ENCODE data around the gene ROR1. TPM values are rescaled to one million over a fixed set of nuclear protein-coding genes. Genes with fewer than 3 reads are reported as not detected.
A peak's percentile ranks its signal among the peaks of the same experiment; 100 is the strongest.

The ROR1 gene
- total RNA-seq, 6 experiments from 2014 or later: 7.4 to 9.4 (median 8.9) TPM

- Mint-ChIP-seq H3K4me1 (ENCODE audit: low read depth) (peaks cover 33% of the 10 kb centered on the region), H3K27me3 (ENCODE audit: insufficient read depth) (peaks cover 12% of the 10 kb centered on the region), H3K36me3 (ENCODE audit: low read depth) (peaks cover 14% of the 10 kb centered on the region), H3K4me3 (peak overlapping the region; percentile 84), H3K27ac (peak overlapping the region; percentile 89), H3K9me3 (peaks cover 10% of the 10 kb centered on the region)
- DNase-seq: peak; percentile 91
- TF ChIP-seq, protein P1, sequence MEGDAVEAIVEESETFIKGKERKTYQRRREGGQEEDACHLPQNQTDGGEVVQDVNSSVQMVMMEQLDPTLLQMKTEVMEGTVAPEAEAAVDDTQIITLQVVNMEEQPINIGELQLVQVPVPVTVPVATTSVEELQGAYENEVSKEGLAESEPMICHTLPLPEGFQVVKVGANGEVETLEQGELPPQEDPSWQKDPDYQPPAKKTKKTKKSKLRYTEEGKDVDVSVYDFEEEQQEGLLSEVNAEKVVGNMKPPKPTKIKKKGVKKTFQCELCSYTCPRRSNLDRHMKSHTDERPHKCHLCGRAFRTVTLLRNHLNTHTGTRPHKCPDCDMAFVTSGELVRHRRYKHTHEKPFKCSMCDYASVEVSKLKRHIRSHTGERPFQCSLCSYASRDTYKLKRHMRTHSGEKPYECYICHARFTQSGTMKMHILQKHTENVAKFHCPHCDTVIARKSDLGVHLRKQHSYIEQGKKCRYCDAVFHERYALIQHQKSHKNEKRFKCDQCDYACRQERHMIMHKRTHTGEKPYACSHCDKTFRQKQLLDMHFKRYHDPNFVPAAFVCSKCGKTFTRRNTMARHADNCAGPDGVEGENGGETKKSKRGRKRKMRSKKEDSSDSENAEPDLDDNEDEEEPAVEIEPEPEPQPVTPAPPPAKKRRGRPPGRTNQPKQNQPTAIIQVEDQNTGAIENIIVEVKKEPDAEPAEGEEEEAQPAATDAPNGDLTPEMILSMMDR (IDR thresholded peaks at IDR 0.05): no peak
Observed at GRCh38 chr1:63731117-63732043, 42.4 kb upstream of the ROR1 start.

DNA sequence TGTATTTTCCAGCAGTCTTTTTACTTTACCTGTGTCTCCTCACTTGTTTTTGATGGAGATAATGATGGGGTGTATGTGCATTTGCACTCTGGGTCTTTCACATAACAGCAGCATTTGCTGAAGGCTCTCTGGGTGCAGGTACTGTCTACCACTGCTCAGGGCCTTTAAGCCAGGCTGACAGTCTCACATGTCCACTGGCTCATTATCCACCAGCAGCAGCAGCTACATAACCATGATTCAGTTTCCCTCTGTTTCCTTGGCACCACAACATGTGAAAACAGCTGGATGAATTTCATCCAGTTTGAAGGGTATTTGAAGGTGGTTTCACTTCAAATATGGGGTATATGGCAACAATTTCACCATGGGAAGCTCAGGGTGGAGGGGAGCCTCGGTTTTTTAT is 41.2 kb upstream of the ROR1 start:
- H3K27ac Mint-ChIP-seq: peak overlapping the region; percentile 89
- H3K27me3 Mint-ChIP-seq (ENCODE audit: insufficient read depth): peaks cover 13% of the 10 kb centered on the region
- H3K4me3 Mint-ChIP-seq: peak overlapping the region; percentile 84
- peaks cover 26% of the 10 kb centered on the region for H3K36me3 Mint-ChIP-seq (ENCODE audit: low read depth)
- TF ChIP-seq, protein P1 (IDR thresholded peaks at IDR 0.05): no peak
- peaks cover 33% of the 10 kb centered on the region for H3K4me1 Mint-ChIP-seq (ENCODE audit: low read depth)
- DNase-seq: peak; percentile 5
- H3K9me3 Mint-ChIP-seq: peaks cover 16% of the 10 kb centered on the region

GRCh38 chr1:63738772-63739171 is 35.0 kb upstream of the ROR1 start:
- Mint-ChIP-seq H3K4me3 (no peak overlapping the region), H3K9me3 (peaks cover 16% of the 10 kb centered on the region)
- TF ChIP-seq, protein P1 (IDR thresholded peaks at IDR 0.05): no peak

GRCh38 chr1:63739452-63739851 is 34.4 kb upstream of the ROR1 start:
- Mint-ChIP-seq H3K9me3 (peaks cover 16% of the 10 kb centered on the region), H3K36me3 (ENCODE audit: low read depth) (peaks cover 17% of the 10 kb centered on the region), H3K4me1 (ENCODE audit: low read depth) (no peaks in the 10 kb centered on the region), H3K27me3 (ENCODE audit: insufficient read depth) (peaks cover 25% of the 10 kb centered on the region), H3K4me3 (no peak overlapping the region), H3K27ac (no peak overlapping the region)
- DNase-seq: no peak
- TF ChIP-seq, protein P1 (IDR thresholded peaks at IDR 0.05): no peak

More at GRCh38 chr1:63738772-63739171, 35.0 kb upstream of the ROR1 start:
- Mint-ChIP-seq H3K4me1 (ENCODE audit: low read depth) (no peaks in the 10 kb centered on the region), H3K27me3 (ENCODE audit: insufficient read depth) (peaks cover 25% of the 10 kb centered on the region), H3K27ac (no peak overlapping the region), H3K36me3 (ENCODE audit: low read depth) (peaks cover 17% of the 10 kb centered on the region)
- no peak for DNase-seq

DNA sequence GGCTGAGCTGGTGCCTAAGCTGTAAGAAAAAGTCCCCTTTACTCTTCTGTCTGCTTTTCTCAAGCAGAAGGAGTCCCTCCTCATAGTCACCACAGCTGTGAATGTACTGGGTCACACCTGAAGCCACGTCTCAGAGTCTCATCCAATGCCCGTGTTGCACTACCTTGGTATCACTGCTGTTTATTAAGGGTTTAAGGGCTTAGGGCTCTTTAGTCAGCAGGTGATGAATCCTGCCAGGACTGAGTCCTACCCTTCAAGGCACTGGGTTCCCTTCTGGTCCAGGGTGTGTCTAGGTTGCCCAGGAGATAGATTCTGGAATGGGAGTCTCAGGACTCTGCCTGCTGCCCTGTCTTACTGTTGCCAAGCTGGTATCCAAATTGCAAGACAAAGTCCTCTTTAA is 33.4 kb upstream of the ROR1 start:
- no peaks in the 10 kb centered on the region for H3K4me1 Mint-ChIP-seq (ENCODE audit: low read depth)
- no peak for DNase-seq
- no peak overlapping the region for H3K27ac Mint-ChIP-seq
- no peak overlapping the region for H3K4me3 Mint-ChIP-seq
- peaks cover 17% of the 10 kb centered on the region for H3K36me3 Mint-ChIP-seq (ENCODE audit: low read depth)
- TF ChIP-seq, protein P1 (IDR thresholded peaks at IDR 0.05): no peak
- H3K27me3 Mint-ChIP-seq (ENCODE audit: insufficient read depth): peaks cover 28% of the 10 kb centered on the region
- peaks cover 13% of the 10 kb centered on the region for H3K9me3 Mint-ChIP-seq
